Anterior cingulate cortex (tissue), 58 donors: ENCODE results near the gene TBC1D14.

Experiments
- DNase-seq, 58 donors: peaks; one replicate each; lab custom pipeline; 2025; lab: John Stamatoyannopoulos, UW

TBC1D14 gene

DNA sequence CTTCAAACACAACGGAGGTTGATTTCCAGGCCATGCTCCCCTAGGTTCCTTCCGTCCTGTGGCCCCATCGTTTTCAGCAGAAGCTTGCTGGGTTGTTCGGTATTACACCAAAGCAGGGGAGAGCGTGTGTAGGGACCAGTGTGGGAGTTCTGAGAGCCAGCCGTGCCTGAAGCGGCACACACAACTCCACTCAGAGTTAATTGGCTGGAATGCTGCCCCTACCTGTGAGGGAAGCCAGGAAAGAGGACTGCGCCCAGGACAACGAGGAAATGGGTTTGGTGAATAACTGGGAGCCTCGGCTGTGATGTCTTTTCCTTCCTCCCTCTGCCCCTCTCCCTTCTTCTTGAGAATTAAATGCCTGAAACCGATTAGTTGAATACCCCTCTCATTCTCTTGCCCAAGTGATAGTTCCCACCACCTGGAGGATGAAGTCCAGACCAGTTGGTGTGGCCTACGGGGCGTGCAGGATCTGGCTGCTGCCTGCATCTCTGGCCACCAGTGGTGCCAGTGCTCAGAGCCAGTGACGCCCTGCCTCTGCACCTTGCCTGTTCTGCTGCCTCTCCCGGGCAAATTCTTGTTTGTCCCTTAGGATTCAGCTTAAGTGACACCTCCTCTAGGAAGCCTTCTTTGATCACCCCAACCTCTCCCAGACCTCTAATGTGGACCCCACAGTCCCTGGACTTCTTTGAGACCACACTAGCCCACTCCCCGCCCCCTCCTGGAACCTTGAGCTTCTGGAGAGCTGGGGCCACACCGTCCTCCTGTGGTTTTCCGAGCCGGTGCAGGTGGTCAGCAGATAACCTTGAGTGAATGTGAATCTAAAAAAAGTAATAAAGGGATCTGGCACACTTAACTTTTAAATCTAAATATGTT is 33.6 kb downstream of the TBC1D14 start:
- no peak for DNase-seq

DNA sequence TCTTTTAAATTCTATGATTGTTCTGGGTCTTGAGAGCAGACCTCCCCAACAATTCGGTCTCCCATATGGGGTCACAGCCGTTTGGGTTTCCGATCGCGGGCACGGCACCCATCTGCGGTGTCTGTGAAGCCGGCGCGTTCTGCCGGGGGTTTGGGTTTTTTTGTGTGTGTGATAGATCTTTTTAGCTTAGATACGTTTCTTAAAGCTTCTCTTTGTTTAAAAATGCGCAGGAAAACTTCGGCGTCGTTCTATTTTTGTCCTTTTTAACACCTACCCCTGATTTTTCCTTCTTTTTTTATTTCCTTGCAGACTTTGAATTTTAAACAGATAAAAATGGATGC is 34.2 kb downstream of the TBC1D14 start:
- no peak for DNase-seq

GRCh38 chr4:6944301-6945051 is 34.9 kb downstream of the TBC1D14 start:
- no peak for DNase-seq

- no peak for DNase-seq
Measured at GRCh38 chr4:6945052-6945409, 35.4 kb downstream of the TBC1D14 start.

- no peak for DNase-seq
Measured at GRCh38 chr4:6946497-6946896, 36.9 kb downstream of the TBC1D14 start.

DNA sequence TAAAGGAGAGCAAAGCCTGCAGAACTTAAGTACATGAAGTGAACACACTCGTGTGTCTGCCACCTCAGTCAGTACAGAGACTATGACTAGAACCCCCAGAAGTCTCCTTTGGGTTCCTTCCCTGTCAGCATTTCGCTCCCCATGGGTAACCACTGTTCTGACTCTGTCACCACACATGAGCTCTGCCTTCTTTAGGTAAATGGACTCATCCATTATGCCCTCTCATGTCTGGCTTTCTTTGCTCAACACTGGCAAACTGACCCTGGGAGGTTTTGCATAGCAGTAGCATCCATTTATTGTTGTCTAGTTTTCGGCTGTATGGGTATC is 38.5 kb downstream of the TBC1D14 start:
- DNase-seq = no peak

DNA sequence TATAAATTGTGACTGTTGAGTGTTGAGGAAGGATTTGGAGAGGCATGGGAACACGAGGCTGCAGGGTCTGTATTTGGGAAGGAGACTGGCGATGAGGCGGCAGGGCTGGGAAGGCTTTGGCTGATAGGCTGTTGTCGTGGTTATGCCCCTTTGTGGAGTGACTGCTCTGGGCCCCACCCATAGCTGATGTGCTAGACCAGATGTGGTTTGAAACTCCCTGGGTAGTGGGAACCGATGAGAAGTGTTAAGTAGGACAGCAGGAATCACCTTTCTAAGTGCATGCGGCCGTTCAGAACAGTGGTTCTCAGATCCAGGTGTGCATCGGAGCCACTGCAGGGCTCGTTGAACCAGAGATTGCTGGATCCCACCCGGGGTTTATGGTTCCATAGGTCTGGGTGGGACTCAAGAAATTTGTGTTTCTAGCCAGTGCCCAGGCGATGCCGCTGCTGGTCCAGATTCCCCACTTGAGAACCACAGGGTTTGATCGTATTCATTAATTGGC is 42.3 kb downstream of the TBC1D14 start:
- DNase-seq = no peak

DNA sequence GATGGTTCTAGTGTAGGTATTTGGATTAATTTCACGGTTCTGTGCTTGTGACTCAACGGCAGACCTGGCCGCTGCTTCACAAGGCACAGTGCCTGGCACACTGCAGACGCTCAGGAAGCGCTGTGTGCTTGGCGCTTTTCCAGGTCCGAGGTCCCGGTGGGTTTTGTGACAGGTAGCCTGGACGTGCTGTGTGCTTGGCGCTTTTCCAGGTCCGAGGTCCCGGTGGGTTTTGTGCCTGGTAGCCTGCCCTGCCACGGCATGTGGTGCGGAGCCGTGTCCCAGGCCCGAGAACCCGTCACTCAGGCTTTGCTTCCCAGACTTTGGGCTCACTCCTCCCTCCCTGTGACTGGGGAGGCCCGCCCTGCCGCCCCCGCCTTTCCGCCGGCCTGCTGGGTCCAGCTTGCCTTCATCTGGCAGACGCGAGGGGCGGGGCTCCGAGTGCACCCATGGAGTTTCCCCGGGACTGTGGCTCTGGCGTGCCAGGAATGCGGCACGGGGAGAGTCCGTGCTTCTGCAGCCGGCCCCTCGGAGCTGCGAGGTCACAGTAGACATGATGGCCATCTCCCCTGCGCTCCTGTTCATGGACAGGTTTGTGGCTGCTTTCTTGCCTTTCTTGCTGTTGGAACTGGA is 44.2 kb downstream of the TBC1D14 start:
- peak in 4 of 58 donors; percentile 33 to 46 (median 39) for DNase-seq

DNA sequence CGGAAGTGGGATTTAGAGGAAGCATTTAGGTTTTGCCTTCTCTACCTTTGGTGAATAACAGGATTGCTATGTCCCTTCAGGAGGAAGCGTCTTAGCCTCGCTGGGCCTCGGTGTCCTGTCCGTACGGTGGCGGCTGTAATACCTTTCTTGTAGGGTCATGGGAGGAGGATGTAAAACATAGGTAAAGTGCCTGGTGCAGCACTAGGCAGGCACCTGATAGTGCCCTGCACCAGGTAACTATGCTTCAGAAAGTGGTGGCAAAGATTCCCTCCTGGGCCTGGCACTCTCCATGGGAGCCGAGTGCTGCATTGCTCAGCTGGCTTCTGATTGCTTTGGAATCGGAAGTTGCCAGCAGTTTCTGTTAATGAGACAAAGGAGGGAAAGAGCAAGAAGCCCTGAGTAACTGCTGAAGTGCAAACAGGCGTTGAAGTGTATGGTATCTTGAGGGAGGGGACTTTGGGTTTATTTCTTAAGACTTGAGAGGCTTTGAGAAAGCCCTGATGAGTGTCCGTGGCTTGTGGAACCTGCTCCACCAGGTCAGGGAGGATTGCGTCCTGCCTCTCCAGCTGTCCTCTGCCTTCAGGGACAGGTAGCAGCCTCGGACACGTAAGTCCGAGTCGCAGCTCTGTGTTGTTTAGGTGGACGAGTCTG is 45.8 kb downstream of the TBC1D14 start:
- DNase-seq = no peak

DNA sequence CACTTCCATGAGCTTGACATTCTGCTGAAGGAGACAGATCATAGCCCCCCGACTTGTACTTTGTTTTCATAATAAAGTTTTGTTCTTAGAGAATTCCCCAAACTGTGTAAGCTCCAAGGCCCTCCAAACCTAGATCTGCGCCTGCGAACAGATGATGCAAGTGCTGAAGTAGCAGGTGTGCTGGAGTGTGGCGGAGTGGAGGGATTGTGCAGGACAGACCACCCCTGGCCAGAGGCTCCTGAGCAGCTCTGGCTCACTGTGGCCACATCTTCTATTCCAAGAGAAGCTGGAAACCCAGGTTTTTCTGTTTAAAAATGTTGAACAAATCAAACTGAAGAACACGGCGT is 46.4 kb downstream of the TBC1D14 start:
- no peak for DNase-seq

- DNase-seq = peak in 1 of 58 donors; percentile 46
Measured at GRCh38 chr4:6956434-6957147, 47.0 kb downstream of the TBC1D14 start.

GRCh38 chr4:6957148-6957520 is 47.5 kb downstream of the TBC1D14 start:
- DNase-seq = no peak

DNA sequence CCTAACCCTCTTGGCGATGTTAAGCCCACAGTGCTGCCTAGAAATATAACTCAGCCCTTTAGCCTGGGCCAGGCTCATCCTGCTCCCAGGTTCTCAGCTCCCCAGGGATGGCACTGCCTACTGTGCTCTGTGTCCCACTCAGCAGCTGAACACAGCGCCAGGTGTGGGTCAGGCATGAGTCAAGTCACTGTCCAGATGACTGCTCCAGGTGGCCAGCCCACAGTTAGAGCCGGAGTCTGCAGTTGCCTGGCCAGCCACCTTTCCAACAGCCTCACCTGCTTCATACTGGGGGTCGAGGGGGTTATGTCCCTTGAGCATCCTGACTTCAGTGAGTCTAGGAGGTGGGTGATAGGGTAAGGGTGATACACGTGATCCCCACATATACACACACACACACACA is 48.4 kb downstream of the TBC1D14 start:
- DNase-seq = no peak

DNA sequence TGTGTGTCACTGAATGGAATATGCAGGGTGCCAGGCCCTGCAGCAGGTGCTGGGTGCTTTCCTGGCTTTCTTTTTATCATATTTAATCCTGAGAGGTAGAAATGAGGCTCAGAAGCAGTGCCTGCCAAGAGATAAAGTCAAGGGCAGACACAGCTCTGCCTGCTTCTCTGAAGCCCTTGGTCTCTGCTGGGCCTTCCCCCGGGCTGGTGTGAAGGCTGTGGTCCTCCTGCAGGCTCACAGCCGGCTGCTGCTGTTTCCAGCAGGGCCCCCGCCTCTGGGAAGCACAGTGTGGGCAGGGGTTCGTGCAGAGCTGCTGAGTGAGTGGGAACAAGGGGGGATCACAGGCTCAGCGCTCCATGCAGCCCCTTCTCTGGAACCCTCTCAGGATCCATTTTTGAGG is 49.6 kb downstream of the TBC1D14 start:
- DNase-seq = no peak

DNA sequence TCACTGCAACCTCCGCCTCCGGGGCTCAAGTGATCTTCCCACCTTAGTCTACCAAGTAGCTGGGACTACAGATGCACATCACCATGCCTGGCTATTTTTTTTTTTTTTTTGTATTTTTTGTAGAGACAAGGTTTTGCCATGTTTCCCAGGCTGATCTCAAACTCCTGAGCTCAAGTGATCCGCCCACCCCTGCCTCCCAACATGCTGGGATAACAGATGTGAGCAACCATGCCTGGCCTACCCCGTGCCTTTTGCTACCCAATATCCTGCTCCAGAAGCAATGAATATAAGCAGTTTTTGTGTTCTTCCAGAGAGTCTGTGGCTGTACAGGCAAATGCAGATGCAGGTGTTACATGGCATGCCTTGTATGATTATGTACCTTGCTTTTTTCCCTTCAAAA is 50.5 kb downstream of the TBC1D14 start:
- no peak for DNase-seq

DNA sequence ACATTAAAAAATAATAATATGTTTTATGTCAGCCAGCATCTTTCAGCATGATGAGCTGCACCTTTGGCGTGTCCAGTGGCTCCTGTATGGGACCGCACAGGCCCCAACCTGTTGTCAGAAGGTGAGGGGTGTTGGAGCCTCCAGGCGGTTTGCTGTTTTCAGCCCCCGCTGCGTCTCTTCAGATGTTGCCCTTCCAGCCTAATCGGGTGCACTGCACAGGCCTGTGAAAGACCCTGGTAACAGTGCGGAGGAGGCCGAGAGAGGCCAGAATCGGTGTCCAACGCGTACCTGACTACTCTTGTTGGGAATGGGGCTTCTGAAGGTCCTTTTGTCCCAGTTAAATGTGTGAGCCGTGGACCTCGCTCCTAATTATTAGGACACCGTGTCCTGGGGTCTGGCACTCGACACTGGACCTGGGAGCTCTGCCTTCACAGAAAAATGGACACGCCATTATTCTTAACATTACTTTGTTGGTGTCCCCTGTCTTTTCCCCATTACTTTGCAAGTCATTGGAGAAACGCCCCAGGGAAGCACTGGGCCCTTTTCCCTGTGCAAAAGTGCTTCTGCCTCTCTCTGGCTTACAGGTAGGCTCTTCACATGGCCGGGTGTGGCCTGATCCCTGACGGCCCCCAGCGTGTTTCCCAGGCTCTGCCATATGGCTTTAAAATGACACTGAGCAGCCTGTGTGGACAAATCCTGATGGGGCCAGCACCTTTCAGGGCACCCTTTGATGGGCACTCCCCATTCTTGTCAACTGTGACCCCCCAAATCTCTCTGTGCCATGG is 51.2 kb downstream of the TBC1D14 start:
- DNase-seq = no peak

- DNase-seq = no peak
Measured at GRCh38 chr4:6961496-6962210, 52.0 kb downstream of the TBC1D14 start.

DNA sequence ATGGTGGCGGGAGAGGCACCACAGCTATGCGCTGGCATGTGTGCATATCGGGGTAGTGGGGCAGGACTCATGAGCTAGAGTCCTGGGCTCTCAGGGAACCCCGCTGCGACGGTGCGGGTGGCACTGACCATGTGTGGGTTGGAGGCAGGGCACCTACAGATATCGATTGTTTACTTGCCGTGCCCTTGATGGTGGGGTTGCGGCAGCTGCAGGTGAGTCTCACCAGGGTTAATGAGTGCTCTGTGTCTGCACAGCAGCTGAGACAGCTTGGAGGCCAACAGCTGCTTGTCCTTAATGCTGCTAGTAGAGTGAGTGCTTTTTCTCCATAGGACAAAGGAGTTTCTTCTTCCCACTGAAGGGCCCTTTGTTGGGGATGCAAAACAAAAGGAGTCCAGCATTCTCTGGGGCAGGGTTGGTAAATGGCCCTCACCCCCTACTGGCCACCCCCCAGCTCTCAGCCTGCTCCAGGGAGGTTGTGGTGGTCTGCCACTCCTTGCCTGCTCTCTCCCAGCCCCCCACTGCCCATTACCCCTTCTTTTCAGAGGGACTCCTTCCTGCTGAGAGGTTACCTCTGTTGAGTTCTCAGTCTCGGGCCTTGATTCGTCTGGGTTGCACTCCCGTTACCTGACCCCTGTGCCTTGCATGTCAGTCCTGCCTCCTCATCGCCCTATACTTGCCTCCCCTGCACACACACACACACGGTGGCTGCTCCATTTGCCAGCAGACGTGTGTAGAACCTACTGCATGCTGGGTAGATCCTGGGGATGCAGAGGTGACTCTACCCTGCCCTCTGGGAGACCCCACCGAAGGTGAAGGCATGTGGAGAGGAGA is 52.8 kb downstream of the TBC1D14 start:
- DNase-seq = peak in 23 of 58 donors; percentile 38 to 85 (median 59)
